GM23248 (cell line): Measurements from ENCODE around the gene TIMM10B. TPM values are rescaled to one million over a fixed set of nuclear protein-coding genes. Genes with fewer than 3 reads are reported as not detected.
A peak's percentile ranks its signal among the peaks of the same experiment; 100 is the strongest.

Experiments used
- DNase-seq: peaks from one replicate; pipeline ENCODE4 v3.0.0-alpha.2; 2015
- H2AFZ ChIP-seq: fragments of 200-600 bp; sonication (generic); 2 replicates; pipeline ENCODE4 v1.6.1; 2016; ENCODE audit warnings: antibody characterized with exemption
- H3F3A ChIP-seq: fragments of 200-600 bp; sonication (generic); 2 replicates; pipeline ENCODE4 v1.6.1; 2016; ENCODE audit warnings: mild to moderate bottlenecking, antibody characterized with exemption, mixed run types; ENCODE audit not compliant: insufficient read depth
- H3K27ac ChIP-seq: fragments of 200-600 bp; sonication (generic); 2 replicates; pipeline ENCODE4 v1.5.1; 2016; ENCODE audit warnings: mild to moderate bottlenecking
- H3K27me3 ChIP-seq: fragments of 200-600 bp; sonication (generic); replicated peaks from 2 replicates; pipeline ENCODE4 v1.6.1; 2016; ENCODE audit warnings: mild to moderate bottlenecking; ENCODE audit not compliant: insufficient read depth
- H3K36me3 ChIP-seq: fragments of 200-600 bp; sonication (generic); 2 replicates; pipeline ENCODE4 v1.6.1; 2016; ENCODE audit warnings: low read depth, mild to moderate bottlenecking
- H3K4me1 ChIP-seq: fragments of 200-600 bp; sonication (generic); 2 replicates; pipeline ENCODE4 v1.6.1; 2016; ENCODE audit warnings: mild to moderate bottlenecking; ENCODE audit not compliant: insufficient read depth
- H3K4me2 ChIP-seq: fragments of 200-600 bp; sonication (generic); one replicate; pipeline ENCODE4 v1.6.1; 2016; ENCODE audit warnings: mild to moderate bottlenecking; ENCODE audit not compliant: unreplicated experiment
- H3K4me3 ChIP-seq: fragments of 200-600 bp; sonication (generic); 2 replicates; pipeline ENCODE4 v1.5.1; 2016; ENCODE audit warnings: mild to moderate bottlenecking
- H3K79me2 ChIP-seq: fragments of 200-600 bp; sonication (generic); 2 replicates; pipeline ENCODE4 v1.6.1; 2016; ENCODE audit warnings: mild to moderate bottlenecking; ENCODE audit not compliant: insufficient read depth
- H3K9ac ChIP-seq: fragments of 200-600 bp; sonication (generic); 2 replicates; pipeline ENCODE4 v1.6.1; 2016; ENCODE audit warnings: mild to moderate bottlenecking
- H3K9me2 ChIP-seq: fragments of 200-600 bp; sonication (generic); 2 replicates; pipeline ENCODE4 v1.6.1; 2016; ENCODE audit warnings: mixed run types, mild to moderate bottlenecking, moderate library complexity; ENCODE audit not compliant: insufficient read depth
- H3K9me3 ChIP-seq: fragments of 200-600 bp; sonication (generic); one replicate; pipeline ENCODE4 v1.6.1; 2017; ENCODE audit warnings: low read depth
- H4K20me1 ChIP-seq: fragments of 200-600 bp; sonication (generic); 2 replicates; pipeline ENCODE4 v1.6.0; 2016; ENCODE audit not compliant: insufficient read depth
- EZH2 ChIP-seq: fragments of 200-600 bp; sonication (generic); IDR thresholded peaks from 2 replicates; pipeline ENCODE4 v1.6.1; 2018; ENCODE audit warnings: antibody characterized with exemption, mild to moderate bottlenecking; ENCODE audit not compliant: insufficient read depth, poor library complexity, severe bottlenecking
- EZH2phosphoT487 ChIP-seq: fragments of 200-600 bp; sonication (generic); IDR thresholded peaks from 2 replicates; pipeline ENCODE4 v1.6.1; 2018; ENCODE audit warnings: antibody characterized with exemption, moderate library complexity, mild to moderate bottlenecking, low read depth; ENCODE audit not compliant: insufficient read depth
- WGBS, 2 experiments: methylation state at CpG; one replicate each; pipeline ENCODE4 v1.1.6; 2015 to 2017; ENCODE audit warnings: low lambda C conversion rate in 2 of 2, low coverage in 1 of 2; ENCODE audit errors: missing lambda C conversion rate in 2 of 2; 5-methylcytosine and 5-hydroxymethylcytosine counted together
- in situ Hi-C: fragments of 300-500 bp; cut with MboI; formaldehyde crosslinking; loops from 2 replicates; pipeline ENCODE4 v1.15.0; 2020
- polyA plus RNA-seq: library from polyadenylated mRNA; unstranded; fragments of >200 nt; fragmentation: Nextera tagmentation; extraction: Ambion mirVana; gene quantifications from 2 replicates; pipeline ENCODE4 v1.2.1, GENCODE V29; 2016
- total RNA-seq: library from RNA; depleted of rRNA; stranded (reverse); fragments of >200 nt; shearing (Covaris generic); gene quantifications from 2 replicates; pipeline ENCODE4 v1.2.3, GENCODE V29; 2014

TIMM10B gene
- total and polyA plus RNA-seq, 2 experiments from 2014 or later: 35.4 to 43.8 TPM

DNA sequence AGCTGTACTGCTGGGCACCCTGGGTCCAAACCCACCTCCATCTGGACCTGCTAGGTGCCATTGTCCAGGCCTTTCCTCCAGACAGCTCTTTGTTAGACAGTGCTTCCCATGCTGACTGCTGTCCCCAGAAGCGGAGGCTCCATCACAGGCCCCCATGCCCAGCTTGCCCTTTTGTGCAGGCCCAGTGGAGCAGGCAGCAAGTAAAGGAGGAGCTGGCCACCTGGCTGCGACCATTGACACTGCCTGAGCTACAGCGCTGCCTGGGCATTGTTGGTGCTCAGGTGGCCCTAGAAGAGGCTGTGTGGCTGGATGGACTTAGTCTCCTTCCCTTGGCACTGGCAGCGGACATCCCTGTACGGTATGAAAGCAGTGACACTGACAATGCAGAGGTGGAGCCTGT, 17.2 kb downstream of the TIMM10B start:
- no peak for TF ChIP-seq EZH2
- TF ChIP-seq EZH2phosphoT487: no peak

GRCh38 chr11:6502382-6502781, 21.1 kb downstream of the TIMM10B start:
- H3K36me3 ChIP-seq: no peaks in the 10 kb centered on the region
- no peak overlapping the region for H3K9ac ChIP-seq
- 96 to 100% methylated on average over 3 of the region's 3 CpGs for WGBS, 2 experiments
- H3K27me3 ChIP-seq: no peaks in the 10 kb centered on the region
- H3K27ac ChIP-seq: no peak overlapping the region
- H3K79me2 ChIP-seq: no peaks in the 10 kb centered on the region
- H3F3A ChIP-seq: peaks cover 40% of the 10 kb centered on the region
- H3K9me2 ChIP-seq: no peaks in the 10 kb centered on the region
- H2AFZ ChIP-seq: no peak overlapping the region
- H3K9me3 ChIP-seq: no peaks in the 10 kb centered on the region
- no peaks in the 10 kb centered on the region for H4K20me1 ChIP-seq
- peaks cover 25% of the 10 kb centered on the region for H3K4me1 ChIP-seq
- TF ChIP-seq EZH2phosphoT487: no peak
- TF ChIP-seq EZH2: no peak
- DNase-seq: no peak
- in situ Hi-C loops: no loop called here
- no peak overlapping the region for H3K4me2 ChIP-seq
- no peak overlapping the region for H3K4me3 ChIP-seq

More for the DNA sequence above, 17.2 kb downstream of the TIMM10B start:
- Histone ChIP-seq H2AFZ (no peak overlapping the region), H3F3A (peaks cover 23% of the 10 kb centered on the region), H4K20me1 (no peaks in the 10 kb centered on the region), H3K9me2 (no peaks in the 10 kb centered on the region), H3K79me2 (no peaks in the 10 kb centered on the region), H3K27ac (peak overlapping the region; percentile 23; the same call in 1 of the 2 replicates), H3K36me3 (no peaks in the 10 kb centered on the region), H3K4me1 (peaks cover 18% of the 10 kb centered on the region), H3K9me3 (no peaks in the 10 kb centered on the region), H3K9ac (no peak overlapping the region), H3K4me3 (no peak overlapping the region), H3K27me3 (no peaks in the 10 kb centered on the region), H3K4me2 (no peak overlapping the region)
- 95 to 98% methylated on average over 5 of the region's 5 CpGs for WGBS, 2 experiments
- in situ Hi-C loops: no loop called here
- DNase-seq: no peak

GRCh38 chr11:6504166-6504565, 22.9 kb downstream of the TIMM10B start:
- peaks cover 27% of the 10 kb centered on the region for H3F3A ChIP-seq
- H4K20me1 ChIP-seq: no peaks in the 10 kb centered on the region
- H3K4me3 ChIP-seq: no peak overlapping the region
- TF ChIP-seq EZH2 (no peak), EZH2phosphoT487 (no peak)
- DNase-seq: no peak
- H3K9me3 ChIP-seq: no peaks in the 10 kb centered on the region
- no peaks in the 10 kb centered on the region for H3K27me3 ChIP-seq
- H3K36me3 ChIP-seq: no peaks in the 10 kb centered on the region
- no peak overlapping the region for H3K4me2 ChIP-seq
- H3K27ac ChIP-seq: no peak overlapping the region
- WGBS, 2 experiments: 90 to 99% methylated on average over 3 of the region's 3 CpGs
- H3K9me2 ChIP-seq: no peaks in the 10 kb centered on the region
- no peak overlapping the region for H2AFZ ChIP-seq
- peaks cover 15% of the 10 kb centered on the region for H3K4me1 ChIP-seq
- H3K79me2 ChIP-seq: no peaks in the 10 kb centered on the region
- in situ Hi-C loops: no loop called here
- no peak overlapping the region for H3K9ac ChIP-seq

DNA sequence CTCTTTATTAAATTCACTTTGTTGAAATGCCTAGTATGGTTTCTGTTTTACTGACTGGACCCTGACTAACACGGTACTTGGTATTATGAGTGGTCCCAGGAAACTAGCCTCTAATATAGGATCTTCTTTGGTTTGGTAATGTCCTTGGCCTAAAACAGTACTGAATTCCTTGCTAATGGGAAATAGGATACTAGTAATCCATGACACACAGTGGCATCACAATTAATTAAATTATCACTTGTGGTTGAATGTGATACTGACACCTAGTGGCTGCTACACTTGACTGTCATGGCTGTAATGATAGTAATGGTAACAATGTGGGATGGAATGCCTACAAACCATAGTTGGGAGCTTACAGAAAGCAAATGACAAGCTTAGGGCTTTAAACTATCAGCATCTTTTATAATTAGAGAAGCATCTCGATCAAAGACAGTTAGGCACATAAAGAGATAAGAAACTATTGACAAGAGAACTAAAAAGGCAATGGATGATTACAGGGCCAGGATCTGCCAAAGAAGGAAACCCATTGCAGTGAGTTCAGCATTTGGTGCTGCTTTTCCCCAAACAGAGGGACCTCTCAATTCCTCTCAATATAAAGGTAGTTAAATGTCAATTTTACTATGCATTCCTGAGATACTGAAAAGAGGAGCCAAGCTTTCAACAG, 24.4 kb downstream of the TIMM10B start:
- Histone ChIP-seq H3K27me3 (no peaks in the 10 kb centered on the region), H3K4me1 (peaks cover 20% of the 10 kb centered on the region), H3K36me3 (no peaks in the 10 kb centered on the region; the same call in 1 of the 2 replicates), H3K9me2 (no peaks in the 10 kb centered on the region), H3K9ac (no peak overlapping the region), H3K79me2 (no peaks in the 10 kb centered on the region), H3K4me2 (no peak overlapping the region), H4K20me1 (no peaks in the 10 kb centered on the region), H3K27ac (peak overlapping the region; percentile 68), H3K9me3 (no peaks in the 10 kb centered on the region), H3K4me3 (no peak overlapping the region), H3F3A (peaks cover 39% of the 10 kb centered on the region), H2AFZ (no peak overlapping the region)
- in situ Hi-C loops: no loop called here
- 3 to 10% methylated on average over 2 of the region's 2 CpGs for WGBS, 2 experiments
- DNase-seq: peak; percentile 86
- TF ChIP-seq EZH2: no peak
- TF ChIP-seq EZH2phosphoT487: no peak

GRCh38 chr11:6516865-6517264, 35.6 kb downstream of the TIMM10B start:
- Histone ChIP-seq H3F3A (no peaks in the 10 kb centered on the region), H3K4me1 (no peaks in the 10 kb centered on the region), H3K79me2 (no peaks in the 10 kb centered on the region), H2AFZ (no peak overlapping the region), H3K4me2 (no peak overlapping the region), H3K9me2 (no peaks in the 10 kb centered on the region), H4K20me1 (no peaks in the 10 kb centered on the region), H3K36me3 (peaks cover 17% of the 10 kb centered on the region), H3K4me3 (no peak overlapping the region), H3K9me3 (no peaks in the 10 kb centered on the region), H3K27me3 (no peaks in the 10 kb centered on the region), H3K9ac (no peak overlapping the region), H3K27ac (no peak overlapping the region)
- no peak for DNase-seq
- TF ChIP-seq EZH2 (no peak), EZH2phosphoT487 (no peak)
- in situ Hi-C loops: no loop called here
